Measurements from ENCODE around the gene RIMBP2. TPM values are rescaled to one million over a fixed set of nuclear protein-coding genes. Genes with fewer than 3 reads are reported as not detected.

RIMBP2 gene
- total RNA-seq, 1 experiment from 2014 or later = not detected

- DNase-seq (ENCODE audit: low spot score) = no peak
Measured at GRCh38 chr12:130462558-130463274, 253.4 kb downstream of the RIMBP2 start.

GRCh38 chr12:130461839-130462557 is 254.1 kb downstream of the RIMBP2 start:
- no peak for DNase-seq (ENCODE audit: low spot score)

GRCh38 chr12:130461447-130461815 is 254.7 kb downstream of the RIMBP2 start:
- DNase-seq (ENCODE audit: low spot score) = no peak

DNA sequence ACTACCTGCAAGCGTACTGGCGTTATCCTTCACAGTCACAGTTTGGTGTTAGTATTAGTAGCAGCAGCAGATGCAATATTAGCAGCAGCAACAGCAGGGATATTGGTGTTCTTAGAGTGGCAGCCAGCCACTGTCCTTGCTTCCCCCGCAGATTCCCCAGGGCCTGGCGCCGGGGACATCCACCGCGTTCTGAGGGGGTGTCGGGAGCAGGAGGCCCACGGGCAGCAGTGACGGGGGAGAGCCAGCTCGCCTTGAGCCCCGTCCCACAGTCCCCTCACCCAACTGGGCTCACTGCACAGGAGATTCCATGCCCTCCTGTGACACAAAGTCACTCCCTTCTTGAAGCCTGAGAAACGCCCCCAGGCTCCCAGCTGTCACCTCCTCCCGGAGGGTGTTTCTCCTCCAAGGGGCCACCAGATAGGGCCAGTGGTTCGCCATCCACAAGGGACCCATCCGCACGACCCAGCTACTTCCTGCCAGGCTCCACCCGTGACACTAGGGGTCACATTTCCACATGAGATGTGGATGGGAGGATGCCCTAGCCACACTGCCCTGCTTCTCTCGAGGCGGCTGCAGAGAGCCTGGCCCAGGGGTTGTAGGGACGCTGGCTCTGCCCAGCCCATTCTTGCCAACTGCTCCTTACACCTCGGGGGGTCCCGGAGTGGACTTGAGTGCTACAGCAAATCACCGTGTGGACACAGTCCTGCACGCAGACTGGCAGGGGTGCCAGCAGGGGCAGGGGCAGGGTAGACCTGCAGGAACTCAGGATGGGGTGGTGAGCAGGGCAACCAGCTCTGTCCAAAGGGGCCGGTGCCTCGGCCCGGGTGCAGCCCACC is 255.3 kb downstream of the RIMBP2 start:
- no peak for DNase-seq (ENCODE audit: low spot score)

DNA sequence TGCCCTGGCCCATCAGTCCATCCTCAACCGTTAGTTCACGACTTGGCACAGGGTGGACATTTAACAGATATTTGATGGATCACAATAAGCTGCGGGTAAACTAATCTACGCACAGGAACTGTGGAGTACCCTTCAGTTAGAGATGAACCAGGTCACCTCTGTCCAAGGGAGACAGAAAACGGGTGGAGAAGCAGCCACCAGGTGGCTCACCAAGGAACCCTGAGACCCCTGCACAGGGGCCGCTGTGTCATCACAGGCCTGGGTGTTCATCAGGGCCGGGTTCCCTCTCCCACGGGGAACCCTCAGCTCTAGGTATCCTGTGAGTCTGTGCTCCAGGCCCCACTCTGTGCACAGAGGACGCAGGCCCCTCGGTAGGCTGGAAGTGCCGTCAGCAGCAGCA is 256.2 kb downstream of the RIMBP2 start:
- no peak for DNase-seq (ENCODE audit: low spot score)

GRCh38 chr12:130458341-130458740 is 257.8 kb downstream of the RIMBP2 start:
- no peak for DNase-seq (ENCODE audit: low spot score)

DNA sequence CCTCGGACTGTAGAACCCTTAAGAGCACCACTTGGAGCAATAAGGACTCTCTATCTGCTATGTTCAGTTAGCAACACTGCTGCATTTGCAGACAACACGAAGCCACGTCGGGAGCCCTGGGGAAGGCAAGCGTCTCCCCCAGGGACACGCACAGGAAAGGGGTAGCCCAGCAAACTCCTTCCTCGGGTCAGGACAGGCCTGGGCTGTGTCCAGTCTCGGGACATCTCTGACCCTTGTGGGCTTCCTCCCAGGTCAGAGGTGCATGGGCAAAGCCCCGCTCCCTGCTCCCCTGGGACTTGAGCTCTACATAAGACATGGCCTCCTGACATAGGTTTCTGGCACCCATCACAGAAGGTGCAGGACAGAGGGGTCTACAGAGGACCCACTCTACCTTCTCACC is 258.9 kb downstream of the RIMBP2 start:
- no peak for DNase-seq (ENCODE audit: low spot score)

- no peak for DNase-seq (ENCODE audit: low spot score)
Measured at GRCh38 chr12:130456375-130457199, 259.5 kb downstream of the RIMBP2 start.

DNA sequence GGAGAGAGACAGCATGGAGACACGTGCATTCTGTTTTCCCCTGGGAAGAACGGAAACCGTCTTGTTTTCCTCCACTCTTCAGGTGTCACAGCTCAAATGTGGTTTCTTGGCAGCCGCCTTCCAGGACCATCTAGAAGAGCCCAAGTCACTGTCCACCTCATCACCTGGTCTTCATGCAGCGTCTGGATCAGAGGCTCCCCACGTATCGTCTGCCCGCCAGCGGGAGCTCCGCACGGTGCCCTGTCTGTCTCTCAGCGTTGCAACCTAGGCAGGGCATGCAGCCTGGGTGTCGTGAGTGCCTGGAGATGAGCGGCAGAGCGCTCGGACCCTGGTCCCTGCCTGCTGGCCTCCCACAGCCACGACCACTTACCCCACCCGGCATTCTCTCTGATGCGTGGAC is 260.9 kb downstream of the RIMBP2 start:
- no peak for DNase-seq (ENCODE audit: low spot score)

- no peak for DNase-seq (ENCODE audit: low spot score)
Measured at GRCh38 chr12:130454296-130454695, 261.8 kb downstream of the RIMBP2 start.

DNA sequence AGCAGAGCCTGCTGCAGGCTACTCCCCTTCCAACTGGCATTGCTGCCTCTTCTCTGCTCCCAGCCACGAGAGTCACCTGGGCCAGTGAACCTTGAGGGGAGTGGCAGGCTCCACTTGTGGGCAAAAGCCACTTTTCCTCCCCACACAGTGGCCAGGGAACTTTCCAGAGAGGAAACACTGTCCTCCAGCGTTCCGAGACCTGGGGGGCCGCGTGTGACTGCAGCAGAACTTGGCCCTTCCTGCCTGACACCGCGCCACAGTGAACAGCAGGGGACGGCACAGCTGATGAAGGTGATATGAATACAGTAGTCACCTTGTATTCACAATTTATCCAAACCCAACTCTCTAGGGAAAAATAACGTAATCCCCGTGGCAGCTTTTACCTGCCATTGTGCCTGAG is 263.6 kb downstream of the RIMBP2 start:
- no peak for DNase-seq (ENCODE audit: low spot score)

- no peak for DNase-seq (ENCODE audit: low spot score)
Measured at GRCh38 chr12:130451001-130451930, 264.8 kb downstream of the RIMBP2 start.

DNA sequence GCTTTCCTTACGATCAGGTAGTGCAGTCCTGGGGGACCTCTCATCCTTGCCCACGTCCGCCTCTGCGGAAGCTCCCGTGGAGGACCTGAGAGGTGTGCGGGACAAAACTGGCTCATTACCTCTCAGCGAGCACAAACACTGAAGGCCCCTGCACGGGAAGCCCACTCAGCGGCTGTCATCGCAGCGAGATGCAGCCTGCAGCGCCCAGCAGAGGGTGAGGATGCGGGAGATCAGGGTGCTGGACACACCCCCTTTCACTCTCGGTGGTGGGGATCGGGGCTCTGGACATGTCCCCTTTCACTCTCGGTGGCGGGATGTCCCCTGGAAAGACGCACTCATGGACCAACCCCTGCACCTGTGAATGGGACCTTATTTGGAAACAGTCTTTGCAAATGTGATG is 266.8 kb downstream of the RIMBP2 start:
- no peak for DNase-seq (ENCODE audit: low spot score)

DNA sequence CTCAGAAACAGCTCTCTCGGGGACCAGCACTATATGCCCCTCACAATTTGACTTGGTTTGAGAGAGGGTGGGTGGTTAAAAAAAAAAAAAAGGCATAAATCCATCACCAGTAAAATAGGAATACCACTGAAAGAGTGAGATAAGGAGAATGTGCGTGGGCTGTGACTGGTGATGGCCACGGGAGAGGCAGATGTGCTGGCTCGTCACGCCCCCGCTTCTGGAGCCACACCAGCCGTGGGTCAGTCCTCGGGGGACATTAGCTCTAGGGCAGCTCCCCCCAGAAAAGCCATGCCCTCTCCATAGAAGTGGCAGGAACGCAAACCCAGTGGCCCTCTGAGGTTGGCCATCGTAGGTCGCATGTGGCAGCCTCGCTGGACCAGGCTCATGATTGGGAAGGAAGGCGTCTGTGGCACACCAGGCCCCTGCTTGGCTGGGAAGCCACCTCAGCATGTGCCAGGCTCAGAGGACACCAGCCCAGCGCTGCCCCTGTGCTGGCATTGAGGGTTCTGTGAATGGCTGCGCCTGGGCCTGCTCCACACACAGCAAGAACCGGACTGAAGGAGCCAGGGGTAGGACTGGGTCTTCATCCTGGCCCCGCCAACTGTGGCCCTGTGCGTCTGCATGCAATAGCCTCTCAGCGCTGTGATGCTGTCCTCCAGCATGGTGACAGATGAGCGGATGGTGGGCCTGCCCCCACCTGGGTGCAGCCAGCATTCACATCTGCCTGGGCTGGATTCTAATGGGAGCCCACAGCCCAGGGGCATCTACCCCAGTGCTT is 267.9 kb downstream of the RIMBP2 start:
- no peak for DNase-seq (ENCODE audit: low spot score)

- no peak for DNase-seq (ENCODE audit: low spot score)
Measured at GRCh38 chr12:130447655-130447965, 268.5 kb downstream of the RIMBP2 start.

DNA sequence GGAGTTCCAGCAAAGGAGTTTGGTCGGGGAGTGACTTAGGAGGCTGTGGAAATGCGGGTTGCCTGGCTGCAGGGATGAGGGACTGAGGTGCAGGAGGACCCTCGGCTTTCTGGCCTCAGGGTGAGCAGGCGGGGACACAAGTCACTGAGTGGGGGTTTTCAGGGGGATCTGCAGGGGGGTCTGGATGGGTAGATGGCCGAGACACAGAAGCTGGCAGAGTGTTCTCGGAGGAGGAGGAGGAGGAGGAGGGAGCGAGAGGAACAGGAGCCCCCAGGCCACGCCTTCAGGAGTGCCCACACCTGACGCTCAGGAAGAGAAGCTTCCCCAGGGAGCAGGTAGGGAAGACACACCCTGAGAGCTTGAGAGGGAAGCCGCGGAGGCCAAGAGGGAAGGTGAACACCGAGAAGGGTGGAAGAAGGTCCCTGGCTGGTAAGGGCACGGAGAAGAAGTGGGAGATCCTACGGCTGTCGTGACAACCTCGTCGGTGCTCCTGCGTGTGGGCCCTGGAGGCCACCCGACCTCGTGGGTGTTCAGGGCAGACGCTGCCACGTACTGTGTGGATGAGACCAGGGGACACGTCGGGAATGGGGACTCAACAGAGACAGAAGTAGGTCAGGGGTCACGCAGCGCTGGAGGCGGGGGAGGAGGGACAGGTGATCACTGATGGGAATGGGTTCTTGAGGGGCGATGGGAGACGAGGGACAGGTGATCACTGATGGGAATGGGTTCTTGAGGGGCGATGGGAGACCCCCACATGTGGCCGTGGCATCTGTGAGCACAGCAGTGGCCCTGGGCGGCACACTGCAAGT is 269.0 kb downstream of the RIMBP2 start:
- DNase-seq (ENCODE audit: low spot score) = no peak

GRCh38 chr12:130444986-130445385 is 271.1 kb downstream of the RIMBP2 start:
- no peak for DNase-seq (ENCODE audit: low spot score)

GRCh38 chr12:130444061-130444460 is 272.0 kb downstream of the RIMBP2 start:
- no peak for DNase-seq (ENCODE audit: low spot score)

Measured in A172 (cell line).